HEK293 (cell line): ENCODE measurements around the gene HAUS2.
"Not testable (repeated sequence)": the region's sequence is repeated elsewhere in the genome, so short reads cannot be mapped to it uniquely, and the experiment has no call there.

Source experiments
- CTCF ChIA-PET: fragments of 350-600 bp; formaldehyde crosslinking; extraction: SDS; loops from one replicate; lab custom pipeline; 2021; ENCODE audit warnings: antibody characterized with exemption; lab: Yijun Ruan, JAX
- POLR2A ChIA-PET: fragments of 300-600 bp; formaldehyde crosslinking; extraction: SDS; loops from one replicate; lab custom pipeline; 2020; ENCODE audit warnings: antibody characterized with exemption, inconsistent platforms; lab: Yijun Ruan, JAX
- H3K27ac ChIP-seq: fragments of 200-500 bp; sonication (Bioruptor generic); 2 replicates; pipeline ENCODE4 v1.5.1; 2014; ENCODE audit warnings: low read depth, low read length, control low read depth, inconsistent platforms; ENCODE audit errors: extremely low read depth
- H3K36me3 ChIP-seq, 2 experiments: fragments of 200-500 bp in 1 of 2; sonication (Bioruptor generic) in 1 of 2; 1 replicate in 1 of 2; 2 replicates in 1 of 2; pipeline ENCODE4 v1.5.1; 2014 to 2017; ENCODE audit warnings: inconsistent platforms in 2 of 2, low read length in 2 of 2; ENCODE audit not compliant: control insufficient read depth in 2 of 2, insufficient read depth in 1 of 2
- H3K4me1 ChIP-seq: fragments of 200-500 bp; sonication (Bioruptor generic); 2 replicates; pipeline ENCODE4 v1.5.1; 2014; ENCODE audit warnings: mild to moderate bottlenecking, low read length, inconsistent platforms; ENCODE audit not compliant: control insufficient read depth, insufficient read depth
- H3K4me3 ChIP-seq: 2 replicates; pipeline ENCODE4 v1.5.1; 2011; ENCODE audit warnings: low read depth, mild to moderate bottlenecking, control low read depth, low read length, moderate library complexity
- H3K9me3 ChIP-seq: fragments of 200-500 bp; sonication (Bioruptor generic); 2 replicates; pipeline ENCODE4 v1.5.1; 2014; ENCODE audit warnings: low read depth, low read length, inconsistent platforms; ENCODE audit not compliant: control insufficient read depth, insufficient read depth
- BCL6B ChIP-seq: fragments of 450-650 bp; formaldehyde crosslinking; IDR thresholded peaks from 2 replicates; pipeline ENCODE4 v1.5.1; 2017; ENCODE audit warnings: missing biosample characterization, missing genetic modification characterization
- REPIN1 ChIP-seq: fragments of 450-650 bp; formaldehyde crosslinking; IDR thresholded peaks from 2 replicates; pipeline ENCODE4 v1.5.1; 2017; ENCODE audit warnings: missing biosample characterization, missing genetic modification characterization, low read depth
- SETDB1 ChIP-seq: IDR thresholded peaks from one replicate; pipeline ENCODE4 v1.6.1; 2017; ENCODE audit warnings: mild to moderate bottlenecking, low read length, moderate library complexity, mixed read lengths; ENCODE audit not compliant: insufficient read length
- ZBTB17 ChIP-seq: fragments of 450-650 bp; formaldehyde crosslinking; IDR thresholded peaks from 2 replicates; pipeline ENCODE4 v1.5.1; 2016; ENCODE audit warnings: missing biosample characterization, missing genetic modification characterization
- ZBTB48 ChIP-seq: fragments of 450-650 bp; formaldehyde crosslinking; IDR thresholded peaks from 2 replicates; pipeline ENCODE4 v1.5.1; 2016; ENCODE audit warnings: missing biosample characterization, missing genetic modification characterization
- ZFP69B ChIP-seq: fragments of 450-650 bp; formaldehyde crosslinking; IDR thresholded peaks from 2 replicates; pipeline ENCODE4 v1.5.1; 2016; ENCODE audit warnings: missing biosample characterization, missing genetic modification characterization
- ZNF16 ChIP-seq: fragments of 450-650 bp; formaldehyde crosslinking; IDR thresholded peaks from 2 replicates; pipeline ENCODE4 v1.5.1; 2016; ENCODE audit warnings: low read depth, missing biosample characterization, missing genetic modification characterization
- ZNF223 ChIP-seq: fragments of 450-650 bp; formaldehyde crosslinking; IDR thresholded peaks from 2 replicates; pipeline ENCODE4 v1.5.1; 2016; ENCODE audit warnings: missing biosample characterization, missing genetic modification characterization
- ZNF366 ChIP-seq: fragments of 450-650 bp; formaldehyde crosslinking; conservative IDR thresholded peaks from 2 replicates; pipeline ENCODE4 v1.5.1; 2016; ENCODE audit warnings: missing biosample characterization, missing genetic modification characterization
- ZNF391 ChIP-seq: fragments of 450-650 bp; formaldehyde crosslinking; IDR thresholded peaks from 2 replicates; pipeline ENCODE4 v1.5.1; 2016; ENCODE audit warnings: low read depth, missing biosample characterization, missing genetic modification characterization, borderline replicate concordance
- ZNF398 ChIP-seq: fragments of 450-650 bp; formaldehyde crosslinking; IDR thresholded peaks from 2 replicates; pipeline ENCODE4 v1.5.1; 2017; ENCODE audit warnings: missing biosample characterization, missing genetic modification characterization
- ZNF433 ChIP-seq: fragments of 450-650 bp; formaldehyde crosslinking; IDR thresholded peaks from 2 replicates; pipeline ENCODE4 v1.5.1; 2016; ENCODE audit warnings: missing biosample characterization, missing genetic modification characterization, low read depth
- ZNF529 ChIP-seq: fragments of 450-650 bp; formaldehyde crosslinking; IDR thresholded peaks from 2 replicates; pipeline ENCODE4 v1.5.1; 2017; ENCODE audit warnings: missing genetic modification characterization, missing biosample characterization; ENCODE audit not compliant: insufficient replicate concordance
- ZNF555 ChIP-seq: fragments of 450-650 bp; formaldehyde crosslinking; conservative IDR thresholded peaks from 2 replicates; pipeline ENCODE4 v1.5.1; 2017; ENCODE audit warnings: missing biosample characterization, mild to moderate bottlenecking, missing genetic modification characterization, inconsistent platforms
- ZNF610 ChIP-seq: fragments of 450-650 bp; formaldehyde crosslinking; IDR thresholded peaks from 2 replicates; pipeline ENCODE4 v1.5.1; 2016; ENCODE audit warnings: missing biosample characterization, missing genetic modification characterization, borderline replicate concordance
- ZNF624 ChIP-seq: fragments of 450-650 bp; formaldehyde crosslinking; IDR thresholded peaks from 2 replicates; pipeline ENCODE4 v1.5.1; 2017; ENCODE audit warnings: missing biosample characterization, missing genetic modification characterization
- ZNF785 ChIP-seq: fragments of 450-650 bp; formaldehyde crosslinking; IDR thresholded peaks from 2 replicates; pipeline ENCODE4 v1.5.1; 2016; ENCODE audit warnings: missing biosample characterization, missing genetic modification characterization
- ZSCAN4 ChIP-seq: fragments of 450-650 bp; formaldehyde crosslinking; IDR thresholded peaks from 2 replicates; pipeline ENCODE4 v1.5.1; 2017; ENCODE audit warnings: missing biosample characterization, missing genetic modification characterization

Gene HAUS2

GRCh38 chr15:42595626-42596240 lies 47.1 kb downstream of the HAUS2 start (continued):
- no peak for TF ChIP-seq ZNF398 (tag by site-specific recombination)
- TF ChIP-seq, all 188 proteins: peak for 0

GRCh38 chr15:42601316-42601715 lies 52.7 kb downstream of the HAUS2 start:
- H3K4me1 ChIP-seq, H3K36me3 ChIP-seq, H3K27ac ChIP-seq, H3K9me3 ChIP-seq, H3K4me3 ChIP-seq, POLR2A ChIA-PET, CTCF ChIA-PET: not testable (repeated sequence)

- ChIA-PET POLR2A (no interaction called here), CTCF (no interaction called here)
- H3K27ac ChIP-seq = no peak overlapping the region
- TF ChIP-seq ZBTB48 (no peak), BCL6B (no peak), ZSCAN4 (tag by site-specific recombination) (no peak), ZNF433 (no peak), ZNF391 (tag by site-specific recombination) (no peak), ZNF529 (no peak), ZNF16 (no peak), ZBTB17 (tag by site-specific recombination) (no peak), SETDB1 (no peak), ZNF610 (no peak), ZNF555 (tag by site-specific recombination) (no peak), ZNF624 (tag by site-specific recombination) (no peak), ZFP69B (tag by site-specific recombination) (no peak), ZNF785 (tag by site-specific recombination) (no peak), ZNF366 (tag by site-specific recombination) (no peak), REPIN1 (tag by site-specific recombination) (no peak), ZNF223 (tag by site-specific recombination) (no peak), ZNF398 (tag by site-specific recombination) (no peak)
- no peaks in the 10 kb centered on the region for H3K4me1 ChIP-seq
- H3K9me3 ChIP-seq = no peaks in the 10 kb centered on the region
- H3K36me3 ChIP-seq = peaks cover 0 to 3% of the 10 kb centered on the region in 2 experiments; a peak in 1 of 3 replicates
- H3K4me3 ChIP-seq = no peak overlapping the region
Observed at GRCh38 chr15:42602501-42602900, 53.9 kb downstream of the HAUS2 start.
